HG03097 (cell line): ENCODE measurements around the gene FCAR.
"Not testable (repeated sequence)": the region's sequence is repeated elsewhere in the genome, so short reads cannot be mapped to it uniquely, and the experiment has no call there.

Experiments used
- ATAC-seq: cut with Tn5 transposase; IDR thresholded peaks from one replicate; pipeline ENCODE4 v1.9.1; 2021; ENCODE audit not compliant: unreplicated experiment, low FRiP score

Gene FCAR

DNA sequence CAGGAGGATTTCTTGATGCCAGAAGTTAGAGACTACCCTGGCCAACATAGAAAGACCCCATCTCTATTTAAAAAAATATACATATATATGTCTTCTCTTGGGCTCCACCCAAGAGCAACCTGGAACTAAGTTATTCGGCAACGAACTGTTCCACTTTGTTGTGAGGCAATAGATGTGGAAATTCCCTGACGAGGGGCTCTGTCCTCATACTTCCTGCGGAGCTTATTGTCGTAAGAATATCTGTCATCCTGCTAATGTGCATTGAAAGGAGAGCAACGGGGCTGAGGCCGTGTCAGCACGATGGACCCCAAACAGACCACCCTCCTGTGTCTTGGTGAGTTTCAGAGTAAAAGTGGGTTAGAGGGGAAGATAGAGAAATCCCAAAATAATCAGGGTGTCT, at the start of gene FCAR:
TSS of gene FCAR (plus strand) at position 246 of the 400 bp plus-strand sequence. CDS start at position 301, 55 bp downstream.
- no peak for ATAC-seq

DNA sequence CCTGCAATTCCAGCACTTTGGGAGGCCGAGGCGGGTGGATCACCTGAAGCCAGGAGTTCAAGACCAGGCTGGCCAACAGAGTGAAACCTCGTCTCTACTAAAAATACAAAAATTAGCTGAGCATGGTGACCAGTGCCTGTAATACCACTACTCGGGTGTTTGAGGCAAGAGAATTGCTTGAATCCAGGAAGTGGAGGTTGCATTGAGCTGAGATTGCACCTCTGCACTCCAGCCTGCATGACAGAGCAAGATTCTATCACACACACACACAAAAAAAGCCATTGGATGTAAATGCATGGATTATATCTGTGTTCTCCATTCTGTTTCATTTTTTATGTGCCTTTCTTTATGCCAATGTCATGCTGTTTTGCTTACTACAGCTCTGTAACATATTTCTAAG, 49.6 kb upstream of the FCAR start:
- not testable (repeated sequence) for ATAC-seq

DNA sequence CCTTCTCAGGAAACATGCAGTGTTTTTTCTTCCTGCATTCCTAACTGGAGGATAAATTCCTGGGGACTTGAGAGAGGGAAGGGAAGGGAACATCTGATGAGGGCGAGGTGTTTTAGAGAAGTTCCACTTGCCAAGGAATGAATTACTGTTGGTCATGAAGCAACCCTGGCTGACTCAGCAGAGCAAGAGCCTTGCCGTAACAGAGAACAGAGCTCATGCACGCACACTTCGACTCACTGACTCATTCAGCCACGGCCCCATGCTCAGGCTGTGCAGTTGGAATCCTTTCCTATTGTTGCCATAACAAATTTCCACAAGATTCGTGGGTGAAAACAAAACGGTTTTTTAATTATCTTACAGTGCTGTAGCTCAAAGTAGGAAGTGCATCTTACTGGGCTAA, 48.7 kb upstream of the FCAR start:
- not testable (repeated sequence) for ATAC-seq

DNA sequence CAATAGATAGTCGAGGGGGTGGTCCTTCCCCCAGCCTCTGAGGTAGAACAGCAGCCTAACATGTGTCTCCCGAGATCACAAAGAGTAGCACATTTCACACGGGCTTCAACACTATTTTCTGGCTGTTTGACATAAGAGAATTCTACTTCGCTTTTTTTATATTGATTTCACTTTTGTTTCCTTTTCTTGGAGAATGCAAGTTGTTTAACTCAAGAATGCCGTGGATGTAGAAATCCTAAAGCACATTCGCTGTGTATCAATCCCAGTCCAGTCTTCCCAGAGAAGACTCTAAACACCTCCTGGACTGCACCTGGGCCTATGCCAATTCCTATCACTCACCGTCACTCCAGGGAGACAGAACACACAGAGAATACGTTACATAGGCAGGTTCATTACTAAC, 46.0 kb upstream of the FCAR start:
- not testable (repeated sequence) for ATAC-seq

DNA sequence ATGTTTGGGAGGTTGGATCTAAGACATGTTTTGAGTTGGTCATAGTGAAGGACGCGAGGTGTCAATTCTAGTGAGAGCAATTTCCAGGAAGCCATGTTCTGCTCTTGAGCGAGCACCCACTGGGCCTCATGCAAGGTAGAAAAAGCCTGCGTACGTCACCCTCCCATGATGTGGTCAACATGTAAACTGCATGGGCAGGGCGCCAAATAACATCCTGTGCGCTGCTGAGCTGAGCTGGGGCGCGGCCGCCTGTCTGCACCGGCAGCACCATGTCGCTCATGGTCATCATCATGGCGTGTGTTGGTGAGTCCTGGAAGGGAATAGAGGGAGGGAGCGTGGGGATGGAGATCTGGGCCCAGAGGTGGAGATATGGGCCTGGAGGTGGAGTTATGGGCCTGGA, 41.5 kb upstream of the FCAR start, which contains the start of gene KIR2DS4:
TSS of gene KIR2DS4 (plus strand) at position 181 of the 400 bp plus-strand sequence.
- not testable (repeated sequence) for ATAC-seq

DNA sequence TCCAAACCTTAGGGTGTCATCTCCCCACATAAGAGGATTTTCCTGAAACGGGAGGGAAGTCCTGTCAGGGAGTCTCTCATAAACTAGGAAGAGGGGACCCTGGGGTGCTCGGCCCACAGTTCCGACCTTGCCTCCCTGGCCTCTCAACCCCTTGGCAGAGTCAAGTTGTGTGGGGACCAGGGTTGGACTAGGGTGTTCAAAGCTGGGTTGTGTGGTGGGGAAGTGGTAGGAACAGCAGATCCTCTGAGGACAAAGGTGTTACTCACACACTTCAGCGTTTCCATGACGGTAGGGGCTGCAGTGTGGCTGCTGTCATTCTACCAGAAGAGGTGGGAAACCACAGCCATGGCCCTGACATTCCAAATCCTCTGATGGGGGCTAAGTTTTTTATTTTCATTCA, 38.9 kb upstream of the FCAR start:
- not testable (repeated sequence) for ATAC-seq

DNA sequence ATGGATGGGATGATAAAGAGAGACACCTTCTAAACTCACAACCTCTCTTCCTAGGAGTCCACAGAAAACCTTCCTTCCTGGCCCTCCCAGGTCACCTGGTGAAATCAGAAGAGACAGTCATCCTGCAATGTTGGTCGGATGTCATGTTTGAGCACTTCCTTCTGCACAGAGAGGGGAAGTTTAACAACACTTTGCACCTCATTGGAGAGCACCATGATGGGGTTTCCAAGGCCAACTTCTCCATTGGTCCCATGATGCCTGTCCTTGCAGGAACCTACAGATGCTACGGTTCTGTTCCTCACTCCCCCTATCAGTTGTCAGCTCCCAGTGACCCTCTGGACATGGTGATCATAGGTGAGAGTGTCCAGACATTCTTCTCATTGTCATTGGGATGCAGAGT, 36.5 kb upstream of the FCAR start:
- ATAC-seq = not testable (repeated sequence)

DNA sequence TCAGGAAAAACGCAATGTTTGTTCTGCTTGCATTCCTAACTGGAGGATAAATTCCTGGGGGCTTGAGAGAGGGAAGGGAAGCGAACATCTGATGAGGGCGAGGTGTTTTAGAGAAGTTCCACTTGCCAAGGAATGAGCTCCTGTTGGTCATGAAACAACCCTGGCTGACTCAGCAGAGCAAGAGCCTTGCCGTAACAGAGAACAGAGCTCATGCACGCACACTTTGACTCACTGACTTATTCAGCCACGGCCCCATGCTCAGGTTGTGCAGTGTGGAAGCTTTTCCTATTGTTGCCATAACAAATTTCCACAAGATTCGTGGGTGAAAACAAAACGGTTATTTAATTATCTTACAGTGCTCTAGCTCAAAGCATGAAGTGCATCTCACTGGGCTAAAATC, 30.9 kb upstream of the FCAR start:
- not testable (repeated sequence) for ATAC-seq

DNA sequence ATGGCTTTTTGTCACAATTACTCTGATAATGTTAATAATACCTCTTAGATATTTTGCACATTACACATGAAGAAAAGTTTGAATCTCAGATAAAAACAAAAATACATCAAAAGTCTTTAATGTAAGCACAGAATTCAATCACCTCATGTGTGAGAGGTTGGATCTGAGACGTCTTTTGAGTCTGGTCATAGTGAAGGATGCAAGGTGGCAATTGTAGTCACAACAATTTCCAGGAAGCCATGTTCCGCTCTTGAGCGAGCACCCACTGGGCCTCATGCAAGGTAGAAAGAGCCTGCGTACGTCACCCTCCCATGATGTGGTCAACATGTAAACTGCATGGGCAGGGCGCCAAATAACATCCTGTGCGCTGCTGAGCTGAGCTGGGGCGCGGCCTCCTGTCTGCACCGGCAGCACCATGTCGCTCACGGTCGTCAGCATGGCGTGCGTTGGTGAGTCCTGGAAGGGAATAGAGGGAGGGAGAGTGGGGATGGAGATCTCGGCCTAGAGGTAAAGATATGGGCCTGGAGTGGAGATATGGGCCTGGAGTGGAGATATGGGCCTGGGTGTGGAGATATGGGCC, 23.9 kb upstream of the FCAR start, which contains the start of gene KIR3DL2:
TSS of gene KIR3DL2 (plus strand) at position 383 of the 580 bp plus-strand sequence. CDS start at position 416, 33 bp downstream.
- not testable (repeated sequence) for ATAC-seq

DNA sequence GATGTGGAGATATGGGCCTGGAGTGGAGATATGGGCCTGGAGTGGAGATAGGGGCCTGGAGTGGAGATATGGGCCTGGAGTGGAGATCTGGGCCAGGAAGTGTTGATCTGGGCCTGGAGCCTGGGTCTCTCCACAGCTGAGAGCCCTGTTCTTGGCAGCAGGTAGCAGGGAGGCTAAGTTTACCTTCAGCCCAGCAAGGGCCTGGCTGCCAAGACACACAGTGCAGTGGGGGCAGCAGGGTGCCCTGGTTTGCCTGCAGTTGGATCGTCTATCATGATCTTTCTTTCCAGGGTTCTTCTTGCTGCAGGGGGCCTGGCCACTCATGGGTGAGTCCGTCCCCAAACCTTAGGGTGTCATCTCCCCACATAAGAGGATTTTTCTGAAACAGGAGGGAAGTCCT, 23.1 kb upstream of the FCAR start:
- ATAC-seq = no peak

DNA sequence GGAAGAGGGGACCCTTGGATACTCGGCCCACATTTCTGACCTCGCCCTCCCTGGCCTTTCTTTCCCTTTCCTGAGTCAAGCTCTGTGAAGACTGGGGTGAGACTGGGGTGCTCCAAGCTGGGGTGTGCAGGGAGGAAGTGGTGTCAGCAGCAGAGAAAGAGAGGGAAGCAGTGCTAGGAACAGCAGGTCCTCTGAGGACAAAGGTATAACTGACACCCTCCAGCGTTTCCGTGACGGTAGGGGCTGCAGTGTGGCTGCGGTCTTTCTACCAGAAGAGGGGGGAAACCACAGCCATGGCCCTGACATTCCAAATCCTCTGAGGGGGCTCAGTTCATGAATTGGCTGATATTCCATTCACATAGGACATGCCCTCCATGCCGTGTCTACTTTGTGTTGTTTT, 22.7 kb upstream of the FCAR start:
- no peak for ATAC-seq

DNA sequence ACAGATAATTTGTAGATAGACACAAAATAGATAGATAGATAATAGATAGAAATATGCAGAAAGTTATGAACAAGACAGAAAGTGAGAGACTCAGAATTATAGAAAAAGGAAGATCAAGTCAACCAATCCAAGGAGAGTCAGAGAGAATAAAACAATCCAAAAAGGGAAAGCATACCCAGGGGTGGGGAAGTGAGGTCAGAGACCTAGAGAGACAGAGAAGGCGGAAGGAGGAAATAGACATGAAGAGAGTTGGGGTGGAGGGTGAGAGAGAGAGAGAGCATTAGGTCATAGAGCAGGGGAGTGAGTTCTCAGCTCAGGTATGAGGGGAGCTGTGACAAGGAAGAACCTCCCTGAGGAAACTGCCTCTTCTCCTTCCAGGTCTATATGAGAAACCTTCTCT, 18.8 kb upstream of the FCAR start:
- not testable (repeated sequence) for ATAC-seq

DNA sequence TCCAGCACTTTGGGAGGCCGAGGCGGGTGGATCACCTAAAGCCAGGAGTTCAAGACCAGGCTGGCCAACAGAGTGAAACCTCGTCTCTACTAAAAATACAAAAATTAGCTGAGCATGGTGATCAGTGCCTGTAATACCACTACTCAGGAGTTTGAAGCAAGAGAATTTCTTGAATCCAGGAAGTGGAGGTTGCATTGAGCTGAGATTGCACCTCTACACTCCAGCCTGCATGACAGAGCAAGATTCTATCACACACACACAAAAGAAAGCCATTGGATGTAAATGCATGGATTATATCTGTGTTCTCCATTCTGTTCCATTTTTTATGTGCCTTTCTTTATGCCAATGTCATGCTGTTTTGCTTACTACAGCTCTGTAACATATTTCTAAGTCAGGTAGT, 15.6 kb upstream of the FCAR start:
- ATAC-seq = not testable (repeated sequence)

DNA sequence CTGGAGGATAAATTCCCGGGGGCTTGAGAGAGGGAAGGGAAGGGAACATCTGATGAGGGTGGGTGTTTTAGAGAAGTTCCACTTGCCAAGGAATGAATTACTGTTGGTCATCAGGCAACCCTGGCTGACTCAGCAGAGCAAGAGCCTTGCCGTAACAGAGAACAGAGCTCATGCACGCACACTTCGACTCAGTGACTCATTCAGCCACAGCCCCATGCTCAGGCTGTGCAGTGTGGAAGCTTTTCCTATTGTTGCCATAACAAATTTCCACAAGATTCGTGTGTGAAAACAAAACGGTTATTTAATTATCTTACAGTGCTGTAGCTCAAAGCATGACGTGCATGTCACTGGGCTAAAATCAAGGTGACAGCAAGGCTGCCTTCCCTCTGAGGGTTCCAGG, 14.6 kb upstream of the FCAR start:
- ATAC-seq = not testable (repeated sequence)

DNA sequence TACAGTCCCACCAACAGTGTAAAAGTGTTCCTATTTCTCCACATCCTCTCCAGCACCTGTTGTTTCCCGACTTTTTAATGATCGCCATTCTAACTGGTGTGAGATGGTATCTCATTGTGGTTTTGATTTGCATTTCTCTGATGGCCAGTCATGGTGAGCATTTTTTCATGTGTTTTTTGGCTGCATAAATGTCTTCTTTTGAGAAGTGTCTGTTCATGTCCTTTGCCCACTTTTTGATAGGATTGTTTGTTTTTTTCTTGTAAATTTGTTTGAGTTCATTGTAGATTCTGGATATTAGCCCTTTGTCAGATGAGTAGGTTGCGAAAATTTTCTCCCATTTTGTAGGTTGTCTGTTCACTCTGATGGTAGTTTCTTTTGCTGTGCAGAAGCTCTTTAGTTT, 10.6 kb upstream of the FCAR start:
- ATAC-seq = not testable (repeated sequence)

DNA sequence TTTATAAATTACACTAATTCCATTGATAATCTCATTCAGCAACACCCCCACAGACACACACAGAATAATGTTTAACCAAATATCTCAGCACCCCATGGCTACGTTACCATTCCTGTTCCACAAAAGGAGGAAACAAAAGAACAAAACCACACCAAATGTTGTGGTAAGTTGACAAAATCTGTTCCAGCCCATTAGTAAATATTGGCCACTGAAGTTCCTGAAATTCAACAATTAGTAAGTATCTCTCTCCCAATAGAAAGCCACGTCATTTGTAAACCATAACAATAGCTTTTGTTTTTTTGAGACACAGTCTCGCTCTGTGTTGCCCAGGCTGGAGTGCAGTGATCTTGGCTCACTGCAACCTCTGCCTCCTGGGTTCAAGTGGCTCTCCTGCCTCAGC, 2.3 kb upstream of the FCAR start:
- no peak for ATAC-seq

DNA sequence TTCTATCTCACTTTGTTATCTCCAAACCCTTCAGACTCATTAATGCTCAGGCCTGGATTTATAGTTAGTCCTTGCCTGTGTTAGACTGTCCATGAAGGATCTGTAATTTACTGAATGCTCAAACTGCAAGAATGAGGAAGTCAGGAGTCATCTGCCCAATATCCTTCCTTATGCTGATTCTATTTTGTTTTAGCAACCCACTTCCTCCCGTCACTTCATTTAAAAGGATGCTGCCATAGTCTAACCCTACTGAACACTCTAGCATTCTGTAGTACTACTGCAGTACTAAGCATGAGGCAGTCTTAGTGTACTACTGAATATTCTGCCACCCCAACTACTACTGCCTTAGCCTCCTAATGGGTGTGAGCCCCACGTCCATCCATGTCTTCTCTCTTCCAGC, 1.5 kb downstream of the FCAR start:
- no peak for ATAC-seq

DNA sequence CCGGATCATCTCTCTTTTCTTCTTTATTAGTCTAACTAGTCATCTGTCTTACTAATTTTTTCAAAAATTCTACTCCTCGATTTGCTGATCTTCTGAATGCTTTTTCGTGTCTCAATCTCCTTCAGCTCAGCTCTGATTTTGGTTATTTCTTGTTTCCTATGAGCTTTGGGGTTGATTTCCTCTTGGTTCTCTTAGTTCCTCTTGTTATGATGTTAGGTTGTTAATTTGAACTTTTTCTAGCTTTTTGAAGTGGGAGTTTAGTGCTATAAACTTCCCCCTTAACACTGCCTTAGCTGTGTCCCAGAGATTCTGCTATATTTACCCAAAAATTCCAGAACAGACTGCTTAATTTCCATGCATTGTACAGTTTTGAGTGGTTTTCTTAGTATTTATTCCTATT, 3.4 kb downstream of the FCAR start:
- no peak for ATAC-seq

DNA sequence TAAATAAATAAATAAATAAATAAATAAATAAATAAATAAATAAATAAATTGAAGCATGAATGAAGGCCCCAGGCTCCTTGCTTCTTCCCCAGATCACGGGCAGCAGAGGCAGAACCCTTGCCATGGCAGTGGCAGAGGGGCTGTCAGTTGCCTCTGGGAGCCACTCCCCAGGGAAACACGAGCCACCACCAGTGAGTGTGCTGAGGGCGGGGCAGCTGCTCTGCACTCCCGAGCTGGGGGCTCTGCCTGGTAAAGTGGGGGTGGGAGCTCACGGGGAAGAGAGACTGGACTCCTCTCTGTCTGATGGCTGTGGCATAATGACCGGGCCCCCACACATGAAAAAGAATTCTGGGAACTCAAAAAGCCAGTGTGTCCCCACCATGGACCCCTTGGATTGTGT, 7.8 kb downstream of the FCAR start:
- no peak for ATAC-seq

DNA sequence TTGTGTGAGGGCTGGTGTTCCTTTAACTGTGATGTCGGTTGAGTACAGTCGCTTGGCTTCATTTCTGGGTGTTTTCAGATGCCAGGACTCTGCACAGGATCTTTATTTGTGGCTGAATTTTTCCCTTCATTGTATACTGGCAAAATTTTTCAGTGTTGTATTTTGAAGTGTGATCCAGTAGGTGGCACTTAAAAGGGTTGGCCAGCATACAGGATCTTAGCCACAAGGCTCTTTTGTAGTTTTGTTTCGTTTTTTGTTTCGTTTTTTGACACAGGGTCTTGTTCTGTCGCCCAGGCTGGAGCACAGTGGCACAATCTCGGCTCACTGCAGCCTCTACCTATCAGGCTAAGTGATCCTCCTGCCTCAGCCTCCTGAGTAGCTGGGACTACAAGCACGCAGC, 8.7 kb downstream of the FCAR start:
- no peak for ATAC-seq

DNA sequence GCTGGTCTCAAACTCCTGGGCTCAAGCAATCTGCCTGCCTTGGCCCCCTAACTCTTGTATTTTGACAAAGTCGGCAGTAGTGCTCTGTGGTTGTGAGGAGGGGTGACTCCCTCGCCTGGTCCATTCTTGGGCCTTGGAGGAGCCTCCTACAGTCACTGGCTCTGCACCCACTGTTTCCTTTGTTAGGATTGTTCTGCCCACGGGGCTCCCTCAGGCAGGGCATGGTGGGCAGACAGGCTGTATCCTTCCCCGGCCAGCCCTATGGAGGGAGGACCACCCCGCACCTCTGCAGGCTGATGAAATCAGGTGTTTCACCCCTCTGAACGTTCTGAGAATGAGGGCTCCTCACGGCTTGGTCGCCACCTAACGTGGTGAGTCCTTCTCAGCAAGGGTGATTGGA, 9.2 kb downstream of the FCAR start:
- no peak for ATAC-seq

DNA sequence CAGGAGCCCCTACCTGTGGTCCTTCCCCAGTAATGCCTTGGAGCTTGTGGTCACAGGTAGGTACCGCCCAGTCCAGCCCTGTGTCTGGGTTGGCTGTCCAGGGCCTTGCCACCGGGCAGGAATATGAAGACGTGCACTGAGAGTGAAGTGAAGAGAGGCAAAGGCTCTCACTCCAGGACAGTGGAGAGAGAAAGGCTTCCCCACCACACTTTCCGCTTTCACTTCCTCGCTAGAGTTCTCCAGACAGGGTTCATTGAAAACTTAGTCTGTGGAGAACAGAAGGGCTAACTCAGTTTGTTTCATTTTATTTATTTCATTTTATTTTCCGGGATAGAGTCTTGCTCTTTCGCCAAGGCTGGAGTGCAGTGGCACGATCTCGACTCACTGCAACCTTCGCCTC, 14.2 kb downstream of the FCAR start:
- no peak for ATAC-seq

DNA sequence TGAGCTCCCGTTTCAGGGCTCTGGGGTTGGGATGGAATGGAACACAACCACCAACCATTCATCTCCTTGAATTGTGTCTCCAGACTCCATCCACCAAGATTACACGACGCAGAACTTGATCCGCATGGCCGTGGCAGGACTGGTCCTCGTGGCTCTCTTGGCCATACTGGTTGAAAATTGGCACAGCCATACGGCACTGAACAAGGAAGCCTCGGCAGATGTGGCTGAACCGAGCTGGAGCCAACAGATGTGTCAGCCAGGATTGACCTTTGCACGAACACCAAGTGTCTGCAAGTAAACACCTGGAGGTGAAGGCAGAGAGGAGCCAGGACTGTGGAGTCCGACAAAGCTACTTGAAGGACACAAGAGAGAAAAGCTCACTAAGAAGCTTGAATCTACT, 15.5 kb downstream of the FCAR start:
- ATAC-seq = no peak
